GM04503 (cell line): ENCODE data around the gene LUZP1.

Source experiments
- DNase-seq: peaks from one replicate; pipeline ENCODE4 v3.0.0-alpha.2; 2012; ENCODE audit warnings: low read depth

LUZP1 gene

DNA sequence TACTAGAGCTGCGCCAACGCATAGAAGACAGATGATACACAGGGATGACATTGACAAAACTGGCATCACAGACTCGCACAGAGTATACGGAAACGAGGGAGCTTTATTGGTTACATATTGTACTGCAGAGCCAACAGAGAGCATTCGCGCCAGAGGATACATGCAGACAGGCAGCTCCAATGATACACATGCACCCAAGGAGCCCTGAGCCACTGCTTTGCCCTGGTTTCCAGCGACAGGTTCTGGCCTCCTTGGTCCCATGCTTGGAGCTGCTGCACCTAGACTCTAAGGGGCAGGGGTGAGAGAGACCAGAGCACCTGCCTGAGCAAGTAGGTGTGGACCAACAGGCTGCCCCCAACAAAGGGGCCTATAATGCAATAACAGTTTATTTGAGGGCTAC is 83.8 kb downstream of the LUZP1 start:
- no peak for DNase-seq

- no peak for DNase-seq
Observed at GRCh38 chr1:23083714-23084480, 84.8 kb downstream of the LUZP1 start.

- DNase-seq, result no peak
Observed at GRCh38 chr1:23081376-23081775, 87.3 kb downstream of the LUZP1 start.

GRCh38 chr1:23080885-23081284 is 87.8 kb downstream of the LUZP1 start:
- no peak for DNase-seq

GRCh38 chr1:23079025-23079424 is 89.6 kb downstream of the LUZP1 start:
- DNase-seq, result no peak

DNA sequence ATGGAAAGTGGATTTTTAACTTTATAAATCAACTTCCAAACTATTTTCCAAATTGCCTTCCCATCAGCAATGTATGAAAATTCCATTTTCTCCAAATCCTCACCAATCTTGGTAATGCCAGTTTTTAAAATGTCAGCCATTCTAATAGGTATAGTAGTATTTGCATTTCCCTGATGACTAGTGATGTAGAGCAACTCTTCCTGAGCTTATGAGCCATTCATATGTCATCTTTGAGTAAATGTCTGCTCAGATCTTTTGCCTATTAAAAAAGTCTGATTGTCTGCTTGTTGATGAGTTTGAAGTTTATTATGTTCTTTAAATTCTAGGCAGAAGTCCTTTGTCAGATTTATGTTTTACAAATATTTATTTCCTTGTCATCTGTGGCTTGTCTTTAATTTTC is 94.6 kb downstream of the LUZP1 start:
- no peak for DNase-seq

DNA sequence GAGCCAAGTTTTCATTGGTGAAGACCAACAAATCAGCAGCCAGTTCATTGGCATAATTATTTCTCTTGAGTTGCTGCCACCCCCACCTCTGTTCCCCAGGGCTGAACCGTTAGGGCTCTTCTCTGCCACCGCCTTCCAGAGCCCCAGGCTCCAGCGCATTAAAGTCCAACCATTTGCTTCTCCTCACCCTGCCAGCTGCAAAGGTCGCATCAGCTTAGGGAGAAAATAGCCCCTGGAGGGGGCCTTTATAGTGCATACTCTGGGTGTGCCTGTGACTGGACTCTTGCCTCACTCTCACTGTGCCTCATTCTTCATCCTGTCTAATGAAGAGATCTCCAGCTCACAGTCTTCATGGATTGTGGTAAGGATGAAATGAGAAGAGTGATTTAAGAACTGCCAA is 99.0 kb downstream of the LUZP1 start:
- no peak for DNase-seq

- no peak for DNase-seq
Observed at GRCh38 chr1:23069149-23069548, 99.5 kb downstream of the LUZP1 start.

- DNase-seq, result no peak
Observed at GRCh38 chr1:23066075-23066474, 102.6 kb downstream of the LUZP1 start.

DNA sequence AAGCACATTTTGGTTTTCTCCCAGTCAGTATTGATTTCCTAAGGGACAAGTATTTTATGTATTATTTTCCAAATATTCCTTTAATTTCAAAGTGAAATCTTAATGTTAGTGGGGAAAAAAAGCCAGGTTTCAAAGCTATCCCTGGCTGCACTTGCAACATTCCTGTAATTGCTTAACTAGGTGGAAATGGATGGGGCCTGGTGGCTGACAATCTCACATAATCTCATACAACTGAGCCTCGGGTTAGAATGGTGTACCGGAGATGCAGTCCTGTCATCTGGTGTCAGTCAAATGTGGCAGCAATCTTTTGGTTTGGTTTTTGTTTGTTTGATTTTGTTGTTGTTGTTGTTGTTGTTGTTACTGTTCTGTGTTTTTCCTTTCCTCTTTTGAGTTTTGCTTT is 103.3 kb downstream of the LUZP1 start:
- no peak for DNase-seq

DNA sequence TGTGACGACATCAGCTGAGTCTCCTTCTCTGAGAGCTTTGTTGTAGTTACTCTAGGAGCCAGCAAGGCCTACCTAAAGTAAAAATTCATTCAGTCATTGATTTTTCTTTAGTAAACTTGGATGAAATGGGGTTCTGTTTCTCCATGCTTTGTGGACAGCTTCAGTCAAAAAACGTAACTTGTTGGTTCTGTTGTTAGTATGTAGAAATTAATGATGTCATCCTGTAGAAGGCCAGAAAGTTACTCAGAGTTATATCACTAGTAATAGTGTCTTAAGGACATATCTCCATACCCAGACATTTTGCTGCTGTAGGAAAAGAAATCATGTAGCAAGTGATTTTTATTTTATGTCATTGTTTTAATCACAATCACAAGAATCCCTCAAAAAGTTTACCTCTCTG is 106.4 kb downstream of the LUZP1 start:
- no peak for DNase-seq

GRCh38 chr1:23057301-23057700 is 111.4 kb downstream of the LUZP1 start:
- no peak for DNase-seq

GRCh38 chr1:23051290-23051909 is 117.3 kb downstream of the LUZP1 start:
- DNase-seq, result no peak

DNA sequence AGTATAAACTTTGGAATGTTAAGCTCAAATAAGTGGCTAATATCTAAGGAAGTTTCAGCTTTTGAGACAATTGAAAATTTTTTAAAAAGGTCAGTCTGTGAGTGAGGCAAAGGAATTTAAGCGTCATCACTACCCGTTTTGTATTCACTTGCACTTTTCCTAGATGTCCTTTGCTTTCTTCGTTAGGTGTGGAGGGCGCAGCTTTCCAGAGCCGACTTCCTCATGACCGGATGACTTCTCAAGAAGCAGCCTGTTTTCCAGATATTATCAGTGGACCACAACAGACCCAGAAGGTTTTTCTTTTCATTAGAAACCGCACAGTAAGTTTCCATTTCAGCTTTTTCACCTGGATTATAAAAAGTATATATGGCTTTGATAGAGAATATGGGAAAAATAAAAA is 118.5 kb downstream of the LUZP1 start:
- DNase-seq, result no peak

DNA sequence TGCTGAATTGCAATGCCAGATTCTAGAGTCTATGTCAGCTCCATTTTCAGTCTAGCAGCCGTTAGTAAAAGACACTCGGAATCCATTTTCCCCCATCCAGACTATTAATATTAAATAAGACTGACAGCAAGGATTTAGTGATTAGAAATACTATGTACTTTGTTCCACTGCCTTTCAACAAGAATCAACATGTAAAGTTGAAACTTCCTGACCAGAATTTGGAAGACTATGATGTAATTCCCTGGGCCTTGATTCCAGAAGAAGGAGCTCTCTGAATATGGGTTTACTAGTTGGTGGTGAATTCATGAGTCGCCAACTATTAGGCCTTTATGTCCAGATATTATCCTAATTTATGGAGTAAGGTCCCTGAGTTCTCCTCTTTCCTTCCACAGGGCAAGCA is 124.6 kb downstream of the LUZP1 start:
- DNase-seq, result no peak

DNA sequence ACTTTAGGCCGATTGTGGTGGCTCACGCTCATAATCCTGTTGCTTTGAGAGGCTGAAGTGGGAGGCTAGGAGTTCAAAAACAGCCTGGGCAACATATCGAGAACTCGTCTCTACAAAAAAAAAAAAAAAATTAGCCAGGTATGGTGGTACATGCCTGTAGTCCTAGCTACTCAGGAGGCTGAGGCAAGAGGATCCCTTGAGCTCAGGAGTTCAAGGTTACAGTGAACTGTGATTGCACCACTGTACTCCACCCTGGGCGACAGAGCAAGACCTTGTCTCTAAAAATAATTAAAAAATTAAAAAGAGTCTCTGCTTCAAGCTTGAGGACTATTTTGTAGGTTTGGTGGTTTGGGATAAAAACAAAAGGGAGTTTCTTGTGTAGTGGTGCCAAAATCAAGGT is 128.1 kb downstream of the LUZP1 start:
- DNase-seq, result no peak

DNA sequence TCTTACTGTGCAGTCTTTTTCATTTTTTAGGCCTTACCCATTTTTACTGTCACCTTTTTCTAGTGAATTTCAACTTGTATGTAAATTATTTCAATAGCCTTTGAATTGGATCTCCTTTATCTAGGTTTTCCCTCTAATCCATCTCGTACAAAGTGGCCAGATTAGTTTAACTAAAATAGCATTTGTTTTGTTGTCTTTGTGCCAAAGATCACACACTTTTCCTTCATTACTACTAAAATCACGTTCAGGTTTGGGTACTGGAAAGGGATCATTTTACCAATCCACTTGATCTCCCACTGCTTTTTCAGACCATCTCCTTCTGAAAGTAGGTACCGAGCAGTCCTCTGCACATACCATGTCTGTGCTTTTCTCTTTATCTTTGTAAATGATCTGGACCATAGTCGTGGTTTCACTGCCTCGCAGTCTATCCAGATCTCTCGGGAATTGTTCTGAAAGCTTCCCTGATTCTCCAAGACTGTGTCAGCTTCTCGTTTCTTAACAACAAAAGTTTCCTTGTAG is 129.3 kb downstream of the LUZP1 start:
- no peak for DNase-seq

DNA sequence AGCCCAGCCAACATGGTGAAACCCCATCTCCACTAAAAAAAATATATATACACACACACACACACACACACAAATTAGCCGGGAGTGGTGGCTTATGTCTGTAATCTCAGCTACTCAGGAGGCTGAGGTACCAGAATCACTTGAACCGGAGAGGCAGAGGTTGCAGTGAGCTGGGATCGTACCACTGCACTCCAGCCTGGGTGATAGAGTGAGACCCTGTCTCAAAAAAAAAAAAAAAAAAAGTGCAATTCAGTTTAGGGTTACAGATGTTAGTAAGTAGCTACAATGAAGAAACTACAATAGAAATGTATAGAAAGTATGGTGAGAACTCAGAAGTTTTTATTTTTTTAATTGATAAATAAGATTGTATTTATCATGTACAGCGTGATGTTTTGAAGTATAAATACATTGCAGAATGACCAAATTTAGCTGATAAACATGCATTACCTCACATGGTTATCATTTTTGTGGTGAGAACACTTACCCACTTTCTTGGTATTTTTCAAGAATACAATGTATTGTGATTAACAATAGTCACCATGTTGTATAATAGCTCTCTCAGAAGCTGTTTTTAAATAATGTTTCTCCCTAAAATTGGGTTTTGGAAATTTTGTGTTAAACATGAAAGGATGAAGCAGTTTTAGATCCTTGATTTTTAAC is 131.4 kb downstream of the LUZP1 start:
- DNase-seq, result no peak

DNA sequence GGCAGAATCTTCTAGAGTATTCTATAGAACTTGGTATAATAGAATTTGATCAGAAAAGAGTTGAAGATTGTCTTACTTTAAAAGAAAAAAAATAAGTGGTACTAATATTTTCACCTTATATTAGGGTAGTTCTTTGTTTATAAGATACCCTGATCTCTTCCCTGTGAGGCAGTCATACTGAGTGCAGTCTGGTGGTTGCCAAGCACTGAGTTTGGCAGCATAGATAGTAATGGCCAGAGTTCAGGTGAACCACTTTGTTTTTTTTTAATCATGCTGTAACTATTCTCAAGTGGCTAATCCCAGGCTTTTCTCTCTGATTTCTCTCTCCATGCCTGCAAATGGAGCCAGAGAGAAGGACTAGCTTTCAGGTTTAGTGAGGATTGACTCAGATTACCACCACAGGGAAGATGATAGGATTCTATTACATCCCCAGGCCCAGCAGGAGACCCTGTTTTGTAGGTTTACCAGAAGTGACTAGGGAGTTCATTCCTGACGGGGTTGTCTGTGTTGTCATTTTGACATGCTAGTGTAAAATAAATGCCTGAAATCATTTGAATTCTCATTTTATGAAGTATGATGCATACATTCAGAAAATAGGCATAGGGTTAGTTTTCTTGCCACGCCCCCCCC is 132.7 kb downstream of the LUZP1 start:
- no peak for DNase-seq
